ENCODE data around the gene SPAG16.

GRCh38 chr2:214103276-214104001, 819.2 kb downstream of the SPAG16 start:
- TF ChIP-seq EZH2phosphoT487 (IDR thresholded peaks at IDR 0.05; ENCODE audit: borderline replicate concordance): no peak
- no peak for TF ChIP-seq POLR2AphosphoS5 (IDR thresholded peaks at IDR 0.05; ENCODE audit: low read depth, low read length)
- no peak for TF ChIP-seq JUND (IDR thresholded peaks at IDR 0.05)
- TF ChIP-seq POLR2A (IDR thresholded peaks at IDR 0.05; ENCODE audit: borderline replicate concordance, extremely low read depth, insufficient read depth, insufficient read length): no peak
- no peak for TF ChIP-seq CTCF (IDR thresholded peaks at IDR 0.05 in 2 of 3, conservative IDR thresholded peaks at IDR 0.05 in 1 of 3; ENCODE audit: borderline replicate concordance in 1 of 3, insufficient read depth in 1 of 3, low read depth in 2 of 3, low read length in 2 of 3)
